OCI-LY1 (cell line): ENCODE measurements around the gene RPL22.

ENCODE experiments used
- H2AFZ ChIP-seq: fragments of 200-600 bp; sonication (generic), shearing (Covaris generic); 2 replicates; pipeline ENCODE4 v1.6.0; 2014; ENCODE audit warnings: antibody characterized with exemption, mild to moderate bottlenecking, low read length
- H3F3A ChIP-seq: fragments of 200-600 bp; sonication (generic), shearing (Covaris generic); 2 replicates; pipeline ENCODE4 v1.6.0; 2014; ENCODE audit warnings: mild to moderate bottlenecking, antibody characterized with exemption, low read length, moderate library complexity; ENCODE audit not compliant: insufficient read depth
- H3K27ac ChIP-seq: fragments of 200-600 bp; sonication (generic); 2 replicates; pipeline ENCODE4 v1.5.1; 2014; ENCODE audit warnings: low read length, mixed run types, mild to moderate bottlenecking, low read depth; ENCODE audit not compliant: poor library complexity, severe bottlenecking
- H3K27me3 ChIP-seq: fragments of 200-600 bp; sonication (generic); 2 replicates; pipeline ENCODE4 v1.6.0; 2014; ENCODE audit warnings: antibody characterized with exemption, mild to moderate bottlenecking, low read length, moderate library complexity; ENCODE audit not compliant: insufficient read depth
- H3K36me3 ChIP-seq: fragments of 200-600 bp; sonication (generic); 2 replicates; pipeline ENCODE4 v1.6.1; 2014; ENCODE audit warnings: mild to moderate bottlenecking, antibody characterized with exemption, low read length, moderate library complexity, mixed read lengths; ENCODE audit not compliant: insufficient read depth
- H3K4me1 ChIP-seq: fragments of 200-600 bp; sonication (generic); 2 replicates; pipeline ENCODE4 v1.5.1; 2014; ENCODE audit warnings: mild to moderate bottlenecking, low read length, moderate library complexity; ENCODE audit not compliant: insufficient read depth, severe bottlenecking
- H3K4me2 ChIP-seq: fragments of 200-600 bp; sonication (generic), shearing (Covaris generic); 2 replicates; pipeline ENCODE4 v1.6.1; 2014; ENCODE audit warnings: low read length
- H3K4me3 ChIP-seq: fragments of 200-600 bp; sonication (generic); 2 replicates; pipeline ENCODE4 v1.5.1; 2014; ENCODE audit warnings: low read length, low read depth, mild to moderate bottlenecking, mixed read lengths; ENCODE audit not compliant: poor library complexity, severe bottlenecking
- H3K79me2 ChIP-seq: fragments of 200-600 bp; shearing (Covaris generic); 2 replicates; pipeline ENCODE4 v1.6.1; 2016; ENCODE audit warnings: mixed run types, low read length, mixed read lengths; ENCODE audit not compliant: insufficient read depth
- H3K9ac ChIP-seq: fragments of 200-600 bp; sonication (generic), shearing (Covaris generic); 2 replicates; pipeline ENCODE4 v1.6.1; 2014; ENCODE audit warnings: mild to moderate bottlenecking, low read length, mixed read lengths
- H3K9me2 ChIP-seq: fragments of 200-600 bp; sonication (generic), shearing (Covaris generic); 2 replicates; pipeline ENCODE4 v1.6.1; 2014; ENCODE audit warnings: low read depth, mild to moderate bottlenecking, low read length, mixed read lengths
- H3K9me3 ChIP-seq: fragments of 200-600 bp; shearing (Covaris generic); 2 replicates; pipeline ENCODE4 v1.6.1; 2014; ENCODE audit warnings: low read length, mixed read lengths
- H4K20me1 ChIP-seq: fragments of 200-600 bp; sonication (generic), shearing (Covaris generic); 2 replicates; pipeline ENCODE4 v1.6.0; 2016; ENCODE audit warnings: mild to moderate bottlenecking, low read length; ENCODE audit not compliant: insufficient read depth
- EZH2 ChIP-seq: fragments of 200-600 bp; sonication (generic), shearing (Covaris generic); IDR thresholded peaks from 2 replicates; pipeline ENCODE4 v1.8.0; 2017; ENCODE audit warnings: borderline replicate concordance, mixed run types, mild to moderate bottlenecking, antibody characterized with exemption, low read length, moderate library complexity, mixed read lengths
- TF ChIP-seq, protein P1 (sequence below): fragments of 200-600 bp; sonication (generic), shearing (Covaris generic); IDR thresholded peaks from 2 replicates; pipeline ENCODE4 v1.5.1; 2017; ENCODE audit warnings: mild to moderate bottlenecking, antibody characterized with exemption, low read length, moderate library complexity, mixed read lengths

RPL22 gene

DNA sequence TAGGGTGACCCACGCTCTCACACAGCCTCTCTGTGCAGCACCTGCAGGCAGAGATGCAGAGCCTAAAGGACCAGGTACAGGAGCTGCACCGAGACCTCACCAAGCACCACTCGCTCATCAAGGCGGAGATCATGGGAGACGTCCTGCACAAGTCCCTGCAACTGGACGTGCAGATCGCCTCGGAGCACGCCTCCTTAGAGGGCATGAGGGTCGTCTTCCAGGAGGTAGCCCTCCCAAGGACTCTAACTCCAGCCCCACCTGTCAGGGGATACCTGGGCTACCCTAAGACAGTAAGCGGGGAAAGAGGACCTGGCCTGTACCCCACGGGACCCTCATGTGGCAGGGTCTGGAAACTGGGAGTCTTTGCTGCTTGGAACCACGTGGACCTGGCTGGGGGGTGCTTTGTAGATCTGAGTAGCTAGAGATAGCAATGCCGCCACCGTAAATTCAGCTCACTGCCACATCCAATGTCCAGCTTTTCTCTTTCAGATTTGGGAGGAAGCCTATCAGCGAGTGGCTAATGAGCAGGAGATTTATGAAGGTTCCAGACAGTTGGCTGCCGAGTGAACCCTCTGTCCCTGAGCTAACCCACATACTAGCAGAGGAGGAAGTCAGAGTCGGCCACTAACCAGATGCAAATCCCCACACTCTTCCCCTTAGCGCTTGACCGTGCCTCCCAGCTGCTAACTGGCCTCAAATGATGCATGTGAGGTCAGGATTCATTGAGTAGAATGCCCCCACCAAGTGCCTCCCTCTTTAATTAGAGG, 13.0 kb upstream of the RPL22 start:
- H3K9me3 ChIP-seq = no peaks in the 10 kb centered on the region
- H3K36me3 ChIP-seq = no peaks in the 10 kb centered on the region
- H3K79me2 ChIP-seq = no peaks in the 10 kb centered on the region
- H3K27ac ChIP-seq = no peak overlapping the region
- no peak overlapping the region; the same call in 1 of the 2 replicates for H3K4me2 ChIP-seq
- H3K4me3 ChIP-seq = no peak overlapping the region
- H3K9ac ChIP-seq = no peak overlapping the region
- no peaks in the 10 kb centered on the region for H4K20me1 ChIP-seq
- H3K27me3 ChIP-seq = peaks cover 6% of the 10 kb centered on the region
- no peak for TF ChIP-seq EZH2
- TF ChIP-seq, protein P1, sequence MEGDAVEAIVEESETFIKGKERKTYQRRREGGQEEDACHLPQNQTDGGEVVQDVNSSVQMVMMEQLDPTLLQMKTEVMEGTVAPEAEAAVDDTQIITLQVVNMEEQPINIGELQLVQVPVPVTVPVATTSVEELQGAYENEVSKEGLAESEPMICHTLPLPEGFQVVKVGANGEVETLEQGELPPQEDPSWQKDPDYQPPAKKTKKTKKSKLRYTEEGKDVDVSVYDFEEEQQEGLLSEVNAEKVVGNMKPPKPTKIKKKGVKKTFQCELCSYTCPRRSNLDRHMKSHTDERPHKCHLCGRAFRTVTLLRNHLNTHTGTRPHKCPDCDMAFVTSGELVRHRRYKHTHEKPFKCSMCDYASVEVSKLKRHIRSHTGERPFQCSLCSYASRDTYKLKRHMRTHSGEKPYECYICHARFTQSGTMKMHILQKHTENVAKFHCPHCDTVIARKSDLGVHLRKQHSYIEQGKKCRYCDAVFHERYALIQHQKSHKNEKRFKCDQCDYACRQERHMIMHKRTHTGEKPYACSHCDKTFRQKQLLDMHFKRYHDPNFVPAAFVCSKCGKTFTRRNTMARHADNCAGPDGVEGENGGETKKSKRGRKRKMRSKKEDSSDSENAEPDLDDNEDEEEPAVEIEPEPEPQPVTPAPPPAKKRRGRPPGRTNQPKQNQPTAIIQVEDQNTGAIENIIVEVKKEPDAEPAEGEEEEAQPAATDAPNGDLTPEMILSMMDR = no peak
- H3F3A ChIP-seq = no peaks in the 10 kb centered on the region
- H2AFZ ChIP-seq = no peak overlapping the region
- H3K9me2 ChIP-seq = no peaks in the 10 kb centered on the region
- H3K4me1 ChIP-seq = peaks cover 12% of the 10 kb centered on the region

GRCh38 chr1:6211731-6212130, 12.3 kb upstream of the RPL22 start:
- no peaks in the 10 kb centered on the region for H3K9me2 ChIP-seq
- no peaks in the 10 kb centered on the region for H3K79me2 ChIP-seq
- H3K27me3 ChIP-seq = peaks cover 6% of the 10 kb centered on the region; the same call in 1 of the 2 replicates
- TF ChIP-seq, protein P1 = no peak
- no peak for TF ChIP-seq EZH2
- no peak overlapping the region for H3K27ac ChIP-seq
- no peak overlapping the region for H3K9ac ChIP-seq
- H3K9me3 ChIP-seq = no peaks in the 10 kb centered on the region
- H4K20me1 ChIP-seq = no peaks in the 10 kb centered on the region
- H3K4me2 ChIP-seq = no peak overlapping the region
- H2AFZ ChIP-seq = no peak overlapping the region
- H3K36me3 ChIP-seq = no peaks in the 10 kb centered on the region
- H3K4me1 ChIP-seq = peaks cover 12% of the 10 kb centered on the region
- no peaks in the 10 kb centered on the region for H3F3A ChIP-seq
- H3K4me3 ChIP-seq = no peak overlapping the region

DNA sequence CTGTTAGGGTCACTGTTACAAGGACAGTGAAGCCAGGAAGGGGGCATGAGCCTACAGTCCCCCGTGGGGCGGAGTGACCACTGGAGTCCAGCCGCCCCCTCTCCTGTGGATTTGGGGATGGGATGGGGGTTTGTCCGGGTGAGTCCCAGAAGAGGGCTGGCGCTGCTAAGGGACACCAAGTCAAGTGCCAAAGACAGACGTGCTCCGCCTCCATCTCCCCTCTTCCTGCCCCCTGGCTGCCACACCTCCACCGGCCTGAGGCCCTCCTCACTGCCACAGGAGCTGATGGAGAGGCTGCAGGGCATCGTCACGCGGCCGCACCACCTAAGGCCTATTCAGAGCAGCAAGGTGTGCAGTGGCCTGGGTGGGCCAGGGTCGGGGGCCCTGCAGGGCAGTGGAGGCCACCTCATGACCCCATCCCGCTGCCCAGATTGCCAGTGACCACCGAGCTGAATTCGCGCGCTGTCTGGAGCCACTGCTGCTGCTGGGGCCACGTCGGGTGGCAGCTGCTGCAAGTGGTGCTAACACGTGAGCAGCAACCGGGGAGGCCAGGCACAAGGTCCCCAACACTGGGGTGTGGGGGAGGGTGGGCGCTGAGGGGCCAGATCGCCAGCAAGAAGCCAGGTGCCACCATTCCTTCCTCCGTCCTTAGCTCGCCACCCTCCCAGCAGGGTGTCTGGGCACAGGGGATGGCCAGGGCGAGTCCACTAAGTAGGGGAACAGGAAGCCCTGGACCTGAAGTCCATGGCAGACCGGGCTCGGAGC, 11.4 kb upstream of the RPL22 start:
- TF ChIP-seq, protein P1 = no peak
- TF ChIP-seq EZH2 = no peak
- Histone ChIP-seq H3K9ac (no peak overlapping the region), H3K79me2 (no peaks in the 10 kb centered on the region), H3K4me1 (peaks cover 16% of the 10 kb centered on the region), H3F3A (no peaks in the 10 kb centered on the region), H3K9me3 (no peaks in the 10 kb centered on the region), H3K36me3 (no peaks in the 10 kb centered on the region), H3K9me2 (no peaks in the 10 kb centered on the region), H4K20me1 (no peaks in the 10 kb centered on the region), H3K27ac (no peak overlapping the region), H3K4me2 (no peak overlapping the region), H3K27me3 (peaks cover 6% of the 10 kb centered on the region; the same call in 1 of the 2 replicates), H2AFZ (no peak overlapping the region), H3K4me3 (no peak overlapping the region)
